GM18526 (cell line): Measurements from ENCODE around the gene SYNDIG1.

Source experiments
- POLR2A ChIP-seq: IDR thresholded peaks from 3 replicates; pipeline ENCODE4 v1.6.1; 2011; ENCODE audit not compliant: insufficient read length; ENCODE audit errors: extremely low read depth

Gene SYNDIG1

GRCh38 chr20:24668384-24668702, 198.9 kb downstream of the SYNDIG1 start:
- TF ChIP-seq POLR2A = no peak

DNA sequence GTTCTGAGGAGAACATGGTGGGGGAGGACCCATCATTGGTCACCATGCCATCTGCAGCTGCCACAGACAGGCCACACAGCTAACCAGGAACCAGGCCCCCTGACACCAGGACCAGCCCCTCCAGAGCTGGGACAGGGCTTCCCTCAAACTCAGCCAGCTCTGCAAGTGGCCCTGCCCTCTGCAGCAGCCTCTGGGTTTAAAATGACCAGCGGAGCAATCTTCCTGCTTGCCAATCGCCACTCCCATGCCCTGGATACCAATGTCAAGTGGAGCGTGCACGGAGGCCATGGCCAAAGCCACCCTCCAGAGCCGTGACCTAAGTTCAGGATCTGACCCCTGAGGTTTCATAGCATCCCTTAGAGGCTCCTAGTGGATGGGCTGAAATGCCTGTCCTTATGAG, 199.4 kb downstream of the SYNDIG1 start:
- TF ChIP-seq POLR2A = no peak

- TF ChIP-seq POLR2A = no peak
These were observed 200.3 kb downstream of the SYNDIG1 start for GRCh38 chr20:24669701-24670100.

GRCh38 chr20:24670341-24670872, 201.0 kb downstream of the SYNDIG1 start:
- no peak for TF ChIP-seq POLR2A

DNA sequence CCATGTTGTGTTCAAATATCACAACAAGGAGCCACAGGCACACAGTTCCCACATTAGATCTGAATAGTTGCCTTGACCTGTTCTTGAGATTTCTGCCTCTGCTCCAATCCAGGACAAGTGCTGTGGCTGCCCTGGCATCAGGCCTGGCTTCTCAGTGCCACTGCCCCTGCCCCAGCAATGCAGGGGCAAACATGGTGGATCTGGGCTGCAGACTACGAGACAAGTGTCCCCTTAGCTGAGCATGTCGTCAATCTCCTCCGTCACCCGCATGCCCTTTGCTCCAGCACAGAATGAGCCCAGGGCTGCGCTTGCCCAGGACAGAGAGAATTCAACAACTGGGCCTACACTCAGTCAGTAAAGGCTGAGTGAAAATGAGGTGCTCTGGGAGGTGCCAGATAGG, 201.6 kb downstream of the SYNDIG1 start:
- TF ChIP-seq POLR2A = no peak

DNA sequence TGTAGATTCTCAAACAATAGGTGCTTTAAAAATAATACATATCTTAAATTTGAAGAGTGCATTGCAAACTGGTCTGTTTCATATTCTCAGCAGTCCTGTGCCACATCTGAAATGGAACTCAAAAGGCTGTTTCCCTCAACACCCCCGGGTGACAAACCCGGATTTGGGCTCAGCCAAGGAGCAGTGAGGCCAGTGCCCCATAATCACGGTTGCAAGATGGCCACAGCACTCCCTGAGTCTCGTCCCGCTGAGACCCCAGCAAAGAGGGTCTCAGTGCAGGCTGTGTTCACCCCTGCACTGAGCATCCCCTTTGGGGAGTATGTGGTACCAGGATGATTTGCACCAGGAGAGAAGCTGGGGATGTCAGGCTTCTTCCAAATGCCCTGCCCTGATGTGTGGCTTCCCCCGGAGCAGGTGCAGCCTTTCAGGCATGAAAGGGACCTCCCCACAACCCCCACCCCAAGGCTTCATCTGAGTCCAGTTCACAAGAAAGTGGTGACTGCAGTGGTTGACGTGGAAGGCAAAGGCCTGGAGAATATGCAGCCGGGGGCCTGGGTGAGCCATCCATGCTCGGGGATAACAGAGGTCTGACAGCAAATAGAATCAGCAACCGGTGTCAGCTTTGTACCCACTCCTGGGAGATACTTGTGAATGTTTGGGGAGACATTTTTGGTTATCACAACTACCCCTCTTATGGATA, 202.9 kb downstream of the SYNDIG1 start:
- TF ChIP-seq POLR2A = no peak

- TF ChIP-seq POLR2A = no peak
These were observed 203.7 kb downstream of the SYNDIG1 start for GRCh38 chr20:24672886-24673677.

- TF ChIP-seq POLR2A = no peak
These were observed 204.5 kb downstream of the SYNDIG1 start for GRCh38 chr20:24673678-24674570.

- TF ChIP-seq POLR2A = no peak
These were observed 205.6 kb downstream of the SYNDIG1 start for GRCh38 chr20:24674921-24675605.

GRCh38 chr20:24675651-24676352, 206.4 kb downstream of the SYNDIG1 start:
- no peak for TF ChIP-seq POLR2A

DNA sequence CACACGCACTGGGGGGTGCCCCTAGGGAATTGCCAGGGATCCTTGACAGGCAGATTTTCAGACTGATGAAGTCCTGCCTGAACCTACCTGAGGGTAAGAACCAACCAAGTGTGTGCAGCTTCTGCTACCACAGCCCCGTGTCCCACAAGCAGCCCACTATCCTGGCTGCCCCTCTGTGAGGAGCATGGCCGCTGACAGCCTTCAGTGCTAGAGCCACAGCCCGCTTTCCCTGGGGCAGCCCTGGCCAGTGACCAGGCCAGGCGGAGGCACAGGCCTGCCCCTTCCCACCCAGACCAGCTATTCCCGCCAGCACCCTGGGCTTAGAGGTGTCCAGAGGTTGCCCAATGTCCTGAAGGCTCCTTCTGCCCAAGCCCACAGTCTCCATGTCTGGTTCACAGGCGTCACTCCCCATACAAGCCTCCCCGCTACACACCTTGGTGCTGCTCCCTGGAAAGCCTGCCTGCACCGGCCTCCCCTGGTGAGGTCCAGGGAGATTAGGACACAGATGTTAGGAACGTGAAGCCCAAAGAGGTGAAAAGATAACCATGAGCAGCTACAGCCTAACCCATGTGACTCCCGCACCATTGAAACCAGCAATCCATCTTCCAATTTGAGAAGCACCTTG, 207.0 kb downstream of the SYNDIG1 start:
- TF ChIP-seq POLR2A = no peak

GRCh38 chr20:24676978-24677370, 207.5 kb downstream of the SYNDIG1 start:
- TF ChIP-seq POLR2A = no peak

- TF ChIP-seq POLR2A = no peak
These were observed 208.3 kb downstream of the SYNDIG1 start for GRCh38 chr20:24677626-24678315.

DNA sequence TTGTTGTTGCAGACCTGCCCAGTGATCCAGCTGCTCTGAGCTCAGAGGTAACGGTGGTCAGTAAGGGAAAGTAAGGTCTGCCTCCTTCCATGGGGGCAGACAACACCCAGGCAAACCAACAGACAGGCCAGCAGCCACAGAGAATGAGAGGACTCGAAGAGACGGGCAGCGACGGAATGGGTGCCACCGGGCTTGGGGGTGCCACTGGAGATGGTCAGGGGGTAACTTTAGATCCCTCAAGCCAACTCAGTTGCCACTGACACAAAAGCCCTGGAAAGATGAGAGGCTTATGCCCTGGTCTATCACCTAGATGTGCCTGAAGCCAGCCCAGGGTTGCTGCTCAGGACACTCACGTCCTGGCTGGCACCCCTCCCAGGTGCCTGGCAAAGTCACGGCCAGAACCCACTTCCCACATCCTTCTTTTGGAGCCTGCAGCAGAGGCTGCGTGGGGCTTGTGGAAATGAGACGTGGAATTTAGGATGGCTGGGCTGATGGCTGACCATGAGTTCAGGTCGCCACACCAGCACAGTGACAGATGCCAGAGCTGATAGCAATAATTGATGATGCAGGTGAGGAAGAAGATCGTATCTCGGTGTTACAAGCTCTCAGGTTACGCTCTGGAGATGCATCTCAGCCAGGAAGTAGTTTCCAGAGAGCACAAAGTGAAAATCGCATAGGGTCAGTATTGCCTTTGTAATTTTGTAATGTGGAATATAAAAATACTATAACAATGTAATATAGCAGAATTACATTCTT, 209.1 kb downstream of the SYNDIG1 start:
- no peak for TF ChIP-seq POLR2A
